GM18511 (cell line): Measurements from ENCODE around the gene EML1.

Experiments
- ATAC-seq: cut with Tn5 transposase; IDR thresholded peaks from one replicate; pipeline ENCODE4 v1.9.1; 2021; ENCODE audit warnings: mild to moderate bottlenecking, moderate library complexity; ENCODE audit not compliant: unreplicated experiment

EML1 gene

GRCh38 chr14:99821519-99822508, 28.6 kb downstream of the EML1 start:
- no peak for ATAC-seq

GRCh38 chr14:99822800-99823455, 29.7 kb downstream of the EML1 start:
- ATAC-seq: no peak

- no peak for ATAC-seq
Measured at GRCh38 chr14:99824776-99825175, 31.6 kb downstream of the EML1 start.

GRCh38 chr14:99829450-99829849, 36.2 kb downstream of the EML1 start:
- no peak for ATAC-seq

- no peak for ATAC-seq
Measured at GRCh38 chr14:99831303-99831702, 38.1 kb downstream of the EML1 start.

GRCh38 chr14:99831903-99832685, 38.9 kb downstream of the EML1 start:
- no peak for ATAC-seq

- no peak for ATAC-seq
Measured at GRCh38 chr14:99837822-99838221, 44.6 kb downstream of the EML1 start.

GRCh38 chr14:99838639-99839134, 45.5 kb downstream of the EML1 start:
- no peak for ATAC-seq

- no peak for ATAC-seq
Measured at GRCh38 chr14:99839696-99840095, 46.5 kb downstream of the EML1 start.

GRCh38 chr14:99840265-99840664, 47.1 kb downstream of the EML1 start:
- ATAC-seq: no peak

GRCh38 chr14:99840774-99841305, 47.6 kb downstream of the EML1 start:
- no peak for ATAC-seq

GRCh38 chr14:99841436-99842071, 48.3 kb downstream of the EML1 start:
- no peak for ATAC-seq

- no peak for ATAC-seq
Measured at GRCh38 chr14:99842141-99842540, 48.9 kb downstream of the EML1 start.

GRCh38 chr14:99846808-99847207, 53.6 kb downstream of the EML1 start:
- no peak for ATAC-seq

GRCh38 chr14:99850709-99851108, 57.5 kb downstream of the EML1 start:
- no peak for ATAC-seq

GRCh38 chr14:99852578-99852977, 59.4 kb downstream of the EML1 start:
- no peak for ATAC-seq

- ATAC-seq: no peak
Measured at GRCh38 chr14:99853206-99853605, 60.0 kb downstream of the EML1 start.

GRCh38 chr14:99854831-99855230, 61.6 kb downstream of the EML1 start:
- ATAC-seq: no peak

GRCh38 chr14:99855271-99855670, 62.1 kb downstream of the EML1 start:
- ATAC-seq: no peak

- ATAC-seq: no peak
Measured at GRCh38 chr14:99857551-99857950, 64.3 kb downstream of the EML1 start.
